Measurements from ENCODE around the gene P2RX5.

GRCh38 chr17:3712811-3713463 is 17.0 kb upstream of the P2RX5 start:
- TF ChIP-seq EZH2phosphoT487 (IDR thresholded peaks at IDR 0.05; ENCODE audit: unreplicated experiment) (no peak), POLR2AphosphoS5 (IDR thresholded peaks at IDR 0.05; ENCODE audit: low read depth) (no peak), CTCF (conservative IDR thresholded peaks at IDR 0.05; ENCODE audit: low read depth in 2 of 2) (no peak), REST (IDR thresholded peaks at IDR 0.05; ENCODE audit: unreplicated experiment) (no peak), EZH2 (IDR thresholded peaks at IDR 0.05; ENCODE audit: low read depth, unreplicated experiment) (no peak), JUNB (IDR thresholded peaks at IDR 0.05; ENCODE audit: unreplicated experiment) (no peak), CREB1 (CRISPR knock-in tag; IDR thresholded peaks at IDR 0.05; ENCODE audit: low read depth) (no peak), ZNF331 (CRISPR knock-in tag; IDR thresholded peaks at IDR 0.05; ENCODE audit: low read depth) (no peak), ZNF114 (CRISPR knock-in tag; IDR thresholded peaks at IDR 0.05) (no peak), STAT1 (IDR thresholded peaks at IDR 0.05; ENCODE audit: unreplicated experiment) (no peak), ETS1 (IDR thresholded peaks at IDR 0.05) (no peak), NANOG (IDR thresholded peaks at IDR 0.05; ENCODE audit: borderline replicate concordance) (no peak), ZNF462 (CRISPR knock-in tag; IDR thresholded peaks at IDR 0.05) (no peak)

Data from GM23338 (cell line).